GM23338 (cell line): ENCODE data around the gene PCSK1.

Experiments used
- CREB1 ChIP-seq: fragments of 250-450 bp; sonication (Bioruptor Pico); IDR thresholded peaks from 2 replicates; pipeline ENCODE4 v1.5.0; 2020; ENCODE audit warnings: low read depth, mild to moderate bottlenecking, moderate library complexity
- CTCF ChIP-seq, 2 experiments: fragments of 200-600 bp in 1 of 2; sonication (generic) in 1 of 2; conservative IDR thresholded peaks; 2 replicates each; pipeline versions ENCODE4 v1.5.1 to v1.6.1; 2016 to 2017; ENCODE audit warnings: antibody characterized with exemption in 2 of 2, low read depth in 2 of 2, mild to moderate bottlenecking in 2 of 2, moderate library complexity in 1 of 2
- ETS1 ChIP-seq: IDR thresholded peaks from 2 replicates; pipeline ENCODE4 v1.6.1; 2016; ENCODE audit warnings: antibody characterized with exemption
- EZH2 ChIP-seq: fragments of 200-600 bp; sonication (generic); IDR thresholded peaks from one replicate; pipeline ENCODE4 v1.8.0; 2017; ENCODE audit warnings: antibody characterized with exemption, mild to moderate bottlenecking, low read depth; ENCODE audit not compliant: unreplicated experiment
- EZH2phosphoT487 ChIP-seq: fragments of 200-600 bp; sonication (generic); IDR thresholded peaks from one replicate; pipeline ENCODE4 v1.8.1; 2018; ENCODE audit warnings: antibody characterized with exemption; ENCODE audit not compliant: unreplicated experiment
- JUNB ChIP-seq: IDR thresholded peaks from one replicate; pipeline ENCODE4 v1.6.1; 2016; ENCODE audit warnings: antibody characterized with exemption; ENCODE audit not compliant: unreplicated experiment
- NANOG ChIP-seq: IDR thresholded peaks from 2 replicates; pipeline ENCODE4 v1.6.1; 2016; ENCODE audit warnings: antibody characterized with exemption, borderline replicate concordance
- POLR2AphosphoS5 ChIP-seq: IDR thresholded peaks from 2 replicates; pipeline ENCODE4 v1.6.1; 2016; ENCODE audit warnings: antibody characterized with exemption, low read depth
- REST ChIP-seq: IDR thresholded peaks from one replicate; pipeline ENCODE4 v1.6.1; 2018; ENCODE audit warnings: antibody characterized with exemption; ENCODE audit not compliant: unreplicated experiment
- STAT1 ChIP-seq: IDR thresholded peaks from one replicate; pipeline ENCODE4 v1.6.1; 2016; ENCODE audit warnings: antibody characterized with exemption; ENCODE audit not compliant: unreplicated experiment
- ZNF331 ChIP-seq: fragments of 250-450 bp; sonication (Bioruptor Pico); IDR thresholded peaks from 2 replicates; pipeline ENCODE4 v1.5.0; 2020; ENCODE audit warnings: low read depth, mild to moderate bottlenecking, moderate library complexity

GRCh38 chr5:96481867-96482266 lies 48.8 kb upstream of the PCSK1 start:
- TF ChIP-seq REST (no peak), EZH2 (no peak), CTCF (conservative IDR thresholded peaks at IDR 0.05; ENCODE audit: low read depth in 2 of 2) (no peak), CREB1 (no peak), POLR2AphosphoS5 (no peak), STAT1 (no peak), EZH2phosphoT487 (no peak), NANOG (no peak), JUNB (no peak), ZNF331 (CRISPR knock-in tag) (no peak), ETS1 (no peak)
